ENCODE results near the gene BAAT.

Gene BAAT

GRCh38 chr9:101366038-101366756, 18.6 kb downstream of the BAAT start:
- no peak for DNase-seq
- Histone ChIP-seq H3K9me3 (ENCODE audit: control insufficient read depth, low read length) (no peaks in the 10 kb centered on the region), H3K4me1 (ENCODE audit: control insufficient read depth, insufficient read depth, low read length, poor library complexity, severe bottlenecking) (no peaks in the 10 kb centered on the region), H3K4me3 (ENCODE audit: insufficient read depth, low read depth, low read length, poor library complexity, severe bottlenecking) (no peak overlapping the region), H3K27ac (ENCODE audit: insufficient read depth, low read length, poor library complexity, severe bottlenecking) (no peak overlapping the region), H3K27me3 (replicated peaks; ENCODE audit: control insufficient read depth, insufficient read depth, low read length, poor library complexity, severe bottlenecking) (no peaks in the 10 kb centered on the region), H3K36me3 (ENCODE audit: control insufficient read depth, insufficient read depth, low read length) (no peaks in the 10 kb centered on the region)

GRCh38 chr9:101365181-101365580, 19.6 kb downstream of the BAAT start:
- DNase-seq, result no peak
- Histone ChIP-seq H3K27ac (ENCODE audit: insufficient read depth, low read length, poor library complexity, severe bottlenecking) (no peak overlapping the region), H3K27me3 (replicated peaks; ENCODE audit: control insufficient read depth, insufficient read depth, low read length, poor library complexity, severe bottlenecking) (no peaks in the 10 kb centered on the region), H3K4me3 (ENCODE audit: insufficient read depth, low read depth, low read length, poor library complexity, severe bottlenecking) (no peak overlapping the region), H3K36me3 (ENCODE audit: control insufficient read depth, insufficient read depth, low read length) (no peaks in the 10 kb centered on the region), H3K9me3 (ENCODE audit: control insufficient read depth, low read length) (no peaks in the 10 kb centered on the region), H3K4me1 (ENCODE audit: control insufficient read depth, insufficient read depth, low read length, poor library complexity, severe bottlenecking) (no peaks in the 10 kb centered on the region)

GRCh38 chr9:101362450-101362849, 22.4 kb downstream of the BAAT start:
- H3K27ac ChIP-seq (ENCODE audit: insufficient read depth, low read length, poor library complexity, severe bottlenecking), result no peak overlapping the region

GRCh38 chr9:101360647-101361046, 24.2 kb downstream of the BAAT start:
- Histone ChIP-seq H3K27me3 (replicated peaks; ENCODE audit: control insufficient read depth, insufficient read depth, low read length, poor library complexity, severe bottlenecking) (no peaks in the 10 kb centered on the region), H3K4me3 (ENCODE audit: insufficient read depth, low read depth, low read length, poor library complexity, severe bottlenecking) (no peak overlapping the region), H3K36me3 (ENCODE audit: control insufficient read depth, insufficient read depth, low read length) (no peaks in the 10 kb centered on the region), H3K4me1 (ENCODE audit: control insufficient read depth, insufficient read depth, low read length, poor library complexity, severe bottlenecking) (no peaks in the 10 kb centered on the region), H3K27ac (ENCODE audit: insufficient read depth, low read length, poor library complexity, severe bottlenecking) (no peak overlapping the region), H3K9me3 (ENCODE audit: control insufficient read depth, low read length) (no peaks in the 10 kb centered on the region)
- no peak for DNase-seq

More at GRCh38 chr9:101362450-101362849, 22.4 kb downstream of the BAAT start:
- no peak for DNase-seq
- Histone ChIP-seq H3K9me3 (ENCODE audit: control insufficient read depth, low read length) (no peaks in the 10 kb centered on the region), H3K4me1 (ENCODE audit: control insufficient read depth, insufficient read depth, low read length, poor library complexity, severe bottlenecking) (no peaks in the 10 kb centered on the region), H3K27me3 (replicated peaks; ENCODE audit: control insufficient read depth, insufficient read depth, low read length, poor library complexity, severe bottlenecking) (no peaks in the 10 kb centered on the region), H3K36me3 (ENCODE audit: control insufficient read depth, insufficient read depth, low read length) (no peaks in the 10 kb centered on the region), H3K4me3 (ENCODE audit: insufficient read depth, low read depth, low read length, poor library complexity, severe bottlenecking) (no peak overlapping the region)

GRCh38 chr9:101359679-101360078, 25.1 kb downstream of the BAAT start:
- H3K27me3 ChIP-seq (replicated peaks; ENCODE audit: control insufficient read depth, insufficient read depth, low read length, poor library complexity, severe bottlenecking), result no peaks in the 10 kb centered on the region
- no peak overlapping the region for H3K27ac ChIP-seq (ENCODE audit: insufficient read depth, low read length, poor library complexity, severe bottlenecking)
- no peaks in the 10 kb centered on the region for H3K36me3 ChIP-seq (ENCODE audit: control insufficient read depth, insufficient read depth, low read length)
- no peak overlapping the region for H3K4me3 ChIP-seq (ENCODE audit: insufficient read depth, low read depth, low read length, poor library complexity, severe bottlenecking)
- DNase-seq, result no peak
- H3K9me3 ChIP-seq (ENCODE audit: control insufficient read depth, low read length), result no peaks in the 10 kb centered on the region
- no peaks in the 10 kb centered on the region for H3K4me1 ChIP-seq (ENCODE audit: control insufficient read depth, insufficient read depth, low read length, poor library complexity, severe bottlenecking)

- no peaks in the 10 kb centered on the region for H3K36me3 ChIP-seq (ENCODE audit: control insufficient read depth, insufficient read depth, low read length)
- H3K9me3 ChIP-seq (ENCODE audit: control insufficient read depth, low read length), result no peaks in the 10 kb centered on the region
- H3K27ac ChIP-seq (ENCODE audit: insufficient read depth, low read length, poor library complexity, severe bottlenecking), result no peak overlapping the region
- no peaks in the 10 kb centered on the region for H3K27me3 ChIP-seq (replicated peaks; ENCODE audit: control insufficient read depth, insufficient read depth, low read length, poor library complexity, severe bottlenecking)
- no peak overlapping the region for H3K4me3 ChIP-seq (ENCODE audit: insufficient read depth, low read depth, low read length, poor library complexity, severe bottlenecking)
- H3K4me1 ChIP-seq (ENCODE audit: control insufficient read depth, insufficient read depth, low read length, poor library complexity, severe bottlenecking), result no peaks in the 10 kb centered on the region
- DNase-seq, result no peak
Observed at GRCh38 chr9:101356619-101357018, 28.2 kb downstream of the BAAT start.

- DNase-seq, result no peak
- Histone ChIP-seq H3K27me3 (replicated peaks; ENCODE audit: control insufficient read depth, insufficient read depth, low read length, poor library complexity, severe bottlenecking) (no peaks in the 10 kb centered on the region), H3K4me3 (ENCODE audit: insufficient read depth, low read depth, low read length, poor library complexity, severe bottlenecking) (no peak overlapping the region), H3K9me3 (ENCODE audit: control insufficient read depth, low read length) (no peaks in the 10 kb centered on the region), H3K4me1 (ENCODE audit: control insufficient read depth, insufficient read depth, low read length, poor library complexity, severe bottlenecking) (no peaks in the 10 kb centered on the region), H3K36me3 (ENCODE audit: control insufficient read depth, insufficient read depth, low read length) (no peaks in the 10 kb centered on the region), H3K27ac (ENCODE audit: insufficient read depth, low read length, poor library complexity, severe bottlenecking) (no peak overlapping the region)
Observed at GRCh38 chr9:101354765-101355708, 29.8 kb downstream of the BAAT start.

- no peaks in the 10 kb centered on the region for H3K36me3 ChIP-seq (ENCODE audit: control insufficient read depth, insufficient read depth, low read length)
- H3K4me3 ChIP-seq (ENCODE audit: insufficient read depth, low read depth, low read length, poor library complexity, severe bottlenecking), result no peak overlapping the region
- H3K27me3 ChIP-seq (replicated peaks; ENCODE audit: control insufficient read depth, insufficient read depth, low read length, poor library complexity, severe bottlenecking), result no peaks in the 10 kb centered on the region
- H3K4me1 ChIP-seq (ENCODE audit: control insufficient read depth, insufficient read depth, low read length, poor library complexity, severe bottlenecking), result no peaks in the 10 kb centered on the region
- no peaks in the 10 kb centered on the region for H3K9me3 ChIP-seq (ENCODE audit: control insufficient read depth, low read length)
- DNase-seq, result no peak
- H3K27ac ChIP-seq (ENCODE audit: insufficient read depth, low read length, poor library complexity, severe bottlenecking), result no peak overlapping the region
Observed at GRCh38 chr9:101354143-101354764, 30.6 kb downstream of the BAAT start.

GRCh38 chr9:101353683-101354082, 31.1 kb downstream of the BAAT start:
- no peak for DNase-seq
- Histone ChIP-seq H3K27me3 (replicated peaks; ENCODE audit: control insufficient read depth, insufficient read depth, low read length, poor library complexity, severe bottlenecking) (no peaks in the 10 kb centered on the region), H3K27ac (ENCODE audit: insufficient read depth, low read length, poor library complexity, severe bottlenecking) (no peak overlapping the region), H3K4me1 (ENCODE audit: control insufficient read depth, insufficient read depth, low read length, poor library complexity, severe bottlenecking) (no peaks in the 10 kb centered on the region), H3K36me3 (ENCODE audit: control insufficient read depth, insufficient read depth, low read length) (no peaks in the 10 kb centered on the region), H3K9me3 (ENCODE audit: control insufficient read depth, low read length) (no peaks in the 10 kb centered on the region), H3K4me3 (ENCODE audit: insufficient read depth, low read depth, low read length, poor library complexity, severe bottlenecking) (no peak overlapping the region)
